ENCODE measurements around the gene CIAPIN1.

The CIAPIN1 gene

GRCh38 chr16:57476546-57477410 lies 29.6 kb upstream of the CIAPIN1 start:
- no peak for DNase-seq (ENCODE audit: low read depth in 3 of 3)

- peak in 2 of 3 experiments; percentile 36 to 45 for DNase-seq (ENCODE audit: low read depth in 3 of 3)
Observed at GRCh38 chr16:57475711-57476339, 28.6 kb upstream of the CIAPIN1 start.

GRCh38 chr16:57474671-57475661 lies 27.8 kb upstream of the CIAPIN1 start:
- no peak for DNase-seq (ENCODE audit: low read depth in 3 of 3)

GRCh38 chr16:57473906-57474305 lies 26.7 kb upstream of the CIAPIN1 start:
- DNase-seq (ENCODE audit: low read depth in 3 of 3), result no peak

- no peak for DNase-seq (ENCODE audit: low read depth in 3 of 3)
Observed at GRCh38 chr16:57473176-57473840, 26.1 kb upstream of the CIAPIN1 start.

- DNase-seq (ENCODE audit: low read depth in 3 of 3), result no peak
Observed at GRCh38 chr16:57472665-57473060, 25.5 kb upstream of the CIAPIN1 start.

GRCh38 chr16:57471852-57472664 lies 24.9 kb upstream of the CIAPIN1 start:
- no peak for DNase-seq (ENCODE audit: low read depth in 3 of 3)

- DNase-seq (ENCODE audit: low read depth in 3 of 3), result no peak
Observed at GRCh38 chr16:57471209-57471608, 24.0 kb upstream of the CIAPIN1 start.

GRCh38 chr16:57470711-57471110 lies 23.5 kb upstream of the CIAPIN1 start:
- DNase-seq (ENCODE audit: low read depth in 3 of 3), result no peak

- DNase-seq (ENCODE audit: low read depth in 3 of 3), result no peak
Observed at GRCh38 chr16:57469917-57470470, 22.8 kb upstream of the CIAPIN1 start.

GRCh38 chr16:57469046-57469445 lies 21.9 kb upstream of the CIAPIN1 start:
- no peak for DNase-seq (ENCODE audit: low read depth in 3 of 3)

GRCh38 chr16:57468346-57468745 lies 21.2 kb upstream of the CIAPIN1 start:
- no peak for DNase-seq (ENCODE audit: low read depth in 3 of 3)

- DNase-seq (ENCODE audit: low read depth in 3 of 3), result no peak
Observed at GRCh38 chr16:57464523-57464922, 17.3 kb upstream of the CIAPIN1 start.

- no peak for DNase-seq (ENCODE audit: low read depth in 3 of 3)
Observed at GRCh38 chr16:57462978-57463362, 15.8 kb upstream of the CIAPIN1 start.

GRCh38 chr16:57462209-57462977 lies 15.2 kb upstream of the CIAPIN1 start, which contains the start of gene POLR2C:
POLR2C (plus strand) TSS chr16:57462679; CDS start chr16:57462725, 46 bp downstream.
- DNase-seq (ENCODE audit: low read depth in 3 of 3), result peak; percentile 84 to 88 (median 85)

- DNase-seq (ENCODE audit: low read depth in 3 of 3), result no peak
Observed at GRCh38 chr16:57452021-57452420, 4.8 kb upstream of the CIAPIN1 start.

GRCh38 chr16:57446531-57447185 lies 527 bp downstream of the CIAPIN1 start:
- DNase-seq (ENCODE audit: low read depth in 3 of 3), result no peak

GRCh38 chr16:57445510-57445909 lies 1.7 kb downstream of the CIAPIN1 start:
- DNase-seq (ENCODE audit: low read depth in 3 of 3), result no peak

- no peak for DNase-seq (ENCODE audit: low read depth in 3 of 3)
Observed at GRCh38 chr16:57444711-57445110, 2.5 kb downstream of the CIAPIN1 start.
